SK-N-MC (cell line): ENCODE data around the gene ZGRF1.
"Not testable (repeated sequence)": the region's sequence is repeated elsewhere in the genome, so short reads cannot be mapped to it uniquely, and the experiment has no call there.

Source experiments
- EZH2 ChIP-seq: fragments of 200-600 bp; sonication (generic); IDR thresholded peaks from one replicate; pipeline ENCODE4 v1.6.1; 2017; ENCODE audit warnings: antibody characterized with exemption
- FOXP2 ChIP-seq: optimal IDR thresholded peaks from 2 replicates; pipeline ENCODE3; 2011; ENCODE audit warnings: mild to moderate bottlenecking, moderate library complexity; ENCODE audit not compliant: insufficient read depth; ENCODE audit errors: extremely low read length, control extremely low read depth
- POLR2AphosphoS5 ChIP-seq: IDR thresholded peaks from 2 replicates; pipeline ENCODE4 v1.6.1; 2012; ENCODE audit warnings: mild to moderate bottlenecking, low read depth, low read length, borderline replicate concordance

DNA sequence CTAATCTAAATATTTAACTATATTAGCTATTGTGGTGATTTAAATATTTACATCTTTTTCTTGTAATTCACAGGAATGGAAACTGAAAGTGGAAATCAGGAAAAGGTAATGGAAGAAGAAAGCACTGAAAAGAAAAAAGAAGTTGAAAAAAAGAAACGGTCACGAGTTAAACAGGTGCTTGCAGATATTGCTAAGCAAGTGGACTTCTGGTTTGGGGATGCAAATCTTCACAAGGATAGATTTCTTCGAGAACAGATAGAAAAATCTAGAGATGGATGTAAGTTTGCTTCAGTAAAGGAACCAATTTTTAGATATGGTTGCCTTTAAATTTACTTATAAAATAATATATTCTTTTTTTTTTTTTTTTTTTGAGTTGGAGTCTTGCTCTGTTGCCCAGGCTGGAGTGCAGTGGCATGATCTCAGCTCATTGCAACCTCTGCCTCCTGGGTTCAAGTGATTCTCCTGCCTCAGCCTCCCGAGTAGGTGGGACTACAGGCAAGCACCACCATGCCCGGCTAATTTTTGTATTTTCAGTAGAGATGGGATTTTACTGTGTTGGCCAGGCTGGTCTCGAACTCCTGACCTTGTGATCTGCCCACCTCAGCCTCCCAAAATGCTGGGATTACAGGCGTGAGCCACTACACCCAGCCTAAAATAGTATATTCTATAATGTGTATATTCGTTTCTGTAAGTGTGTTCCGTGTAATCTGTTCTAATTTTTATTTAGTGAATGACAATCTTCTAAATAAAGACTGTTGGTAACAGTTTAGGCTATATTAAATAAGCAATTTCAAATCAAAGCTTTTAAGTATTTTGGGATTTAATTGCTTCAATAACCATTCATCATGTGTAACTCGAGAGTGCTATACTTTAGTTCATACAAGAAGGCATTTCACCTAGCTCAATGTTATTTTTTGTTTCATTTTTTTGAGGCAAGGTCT lies 8.2 kb upstream of the ZGRF1 start:
- not testable (repeated sequence) for TF ChIP-seq EZH2, FOXP2, POLR2AphosphoS5
